ENCODE measurements around the gene PTPN4. TPM values are rescaled to one million over a fixed set of nuclear protein-coding genes. Genes with fewer than 3 reads are reported as not detected.

PTPN4 gene
- total RNA-seq, 2 donors from 2014 or later: 52.6 to 69.8 TPM

GRCh38 chr2:119818792-119819191, 59.1 kb downstream of the PTPN4 start:
- peaks cover 11% of the 10 kb centered on the region for H3K4me1 Mint-ChIP-seq
- no peak overlapping the region for H3K9ac ChIP-seq (ENCODE audit: extremely low read depth, low read length, poor library complexity, severe bottlenecking)
- H3K9me3 ChIP-seq (ENCODE audit: control insufficient read depth, low read length): peaks cover 20% of the 10 kb centered on the region
- H3K4me3 Mint-ChIP-seq: no peak overlapping the region
- H3K36me3 ChIP-seq (ENCODE audit: control insufficient read depth, insufficient read depth, low read length): no peaks in the 10 kb centered on the region
- H3K27ac ChIP-seq (ENCODE audit: low read depth, low read length): no peak overlapping the region
- TF ChIP-seq CTCF (conservative IDR thresholded peaks at IDR 0.05): no peak
- no peaks in the 10 kb centered on the region for H3K27me3 Mint-ChIP-seq (ENCODE audit: insufficient read depth)
- peaks cover 10% of the 10 kb centered on the region for H3K9me3 Mint-ChIP-seq
- DNase-seq: no peak
- no peak overlapping the region for H3K27ac Mint-ChIP-seq
- no peaks in the 10 kb centered on the region for H3K4me1 ChIP-seq (ENCODE audit: control insufficient read depth, insufficient read depth, low read length)
- no peak overlapping the region for H3K4me3 ChIP-seq (ENCODE audit: low read length)
- peaks cover 32% of the 10 kb centered on the region for H3K36me3 Mint-ChIP-seq (ENCODE audit: low read depth)
- 85% methylated on average over 2 of the region's 2 CpGs; no CpG with 5 or more reads in 1 of the 2 experiments for WGBS, 2 experiments (ENCODE audit: insufficient coverage in 1 of 2, insufficient read length in 1 of 2)
- H3K27me3 ChIP-seq (ENCODE audit: control insufficient read depth, insufficient read depth, low read length, poor library complexity, severe bottlenecking): no peaks in the 10 kb centered on the region

- Histone ChIP-seq H3K36me3 (ENCODE audit: control insufficient read depth, insufficient read depth, low read length) (no peaks in the 10 kb centered on the region), H3K27me3 (ENCODE audit: control insufficient read depth, insufficient read depth, low read length, poor library complexity, severe bottlenecking) (no peaks in the 10 kb centered on the region), H3K9me3 (ENCODE audit: control insufficient read depth, low read length) (peaks cover 20% of the 10 kb centered on the region), H3K27ac (ENCODE audit: low read depth, low read length) (no peak overlapping the region), H3K4me3 (ENCODE audit: low read length) (no peak overlapping the region), H3K9ac (ENCODE audit: extremely low read depth, low read length, poor library complexity, severe bottlenecking) (no peak overlapping the region), H3K4me1 (ENCODE audit: control insufficient read depth, insufficient read depth, low read length) (no peaks in the 10 kb centered on the region)
- 93 to 95% methylated on average over 3 to 6 of the region's 6 CpGs for WGBS, 2 experiments (ENCODE audit: insufficient coverage in 1 of 2, insufficient read length in 1 of 2)
- TF ChIP-seq CTCF (conservative IDR thresholded peaks at IDR 0.05): no peak
- no peak for DNase-seq
- Mint-ChIP-seq H3K4me3 (no peak overlapping the region), H3K27ac (no peak overlapping the region), H3K36me3 (ENCODE audit: low read depth) (peaks cover 32% of the 10 kb centered on the region), H3K4me1 (peaks cover 12% of the 10 kb centered on the region), H3K27me3 (ENCODE audit: insufficient read depth) (no peaks in the 10 kb centered on the region), H3K9me3 (peaks cover 10% of the 10 kb centered on the region)
Observed at GRCh38 chr2:119819846-119820245, 60.1 kb downstream of the PTPN4 start.

- Mint-ChIP-seq H3K9me3 (peaks cover 10% of the 10 kb centered on the region), H3K27ac (no peak overlapping the region), H3K4me3 (no peak overlapping the region), H3K27me3 (ENCODE audit: insufficient read depth) (no peaks in the 10 kb centered on the region), H3K36me3 (ENCODE audit: low read depth) (peaks cover 33% of the 10 kb centered on the region), H3K4me1 (peaks cover 12% of the 10 kb centered on the region)
- Histone ChIP-seq H3K4me3 (ENCODE audit: low read length) (no peak overlapping the region), H3K9ac (ENCODE audit: extremely low read depth, low read length, poor library complexity, severe bottlenecking) (no peak overlapping the region), H3K27ac (ENCODE audit: low read depth, low read length) (no peak overlapping the region), H3K27me3 (ENCODE audit: control insufficient read depth, insufficient read depth, low read length, poor library complexity, severe bottlenecking) (no peaks in the 10 kb centered on the region), H3K36me3 (ENCODE audit: control insufficient read depth, insufficient read depth, low read length) (no peaks in the 10 kb centered on the region), H3K9me3 (ENCODE audit: control insufficient read depth, low read length) (peaks cover 20% of the 10 kb centered on the region), H3K4me1 (ENCODE audit: control insufficient read depth, insufficient read depth, low read length) (no peaks in the 10 kb centered on the region)
- TF ChIP-seq CTCF (conservative IDR thresholded peaks at IDR 0.05): no peak
- no peak for DNase-seq
Observed at GRCh38 chr2:119820275-119820674, 60.6 kb downstream of the PTPN4 start.

Data from endodermal cell (in vitro differentiated cells).